WTC11 (cell line): ENCODE measurements around the gene ALK.

Experiments used
- CBFB ChIP-seq: sonication (generic); formaldehyde crosslinking; IDR thresholded peaks from 2 replicates; pipeline ENCODE4 v1.8.1; 2022; ENCODE audit warnings: mild to moderate bottlenecking, low read depth, missing genetic modification reagents
- CREB1 ChIP-seq: sonication (generic); formaldehyde crosslinking; IDR thresholded peaks from 2 replicates; pipeline ENCODE4 v1.8.0; 2023; ENCODE audit warnings: mild to moderate bottlenecking, missing genetic modification reagents
- FOXJ3 ChIP-seq: sonication (generic); formaldehyde crosslinking; IDR thresholded peaks from 2 replicates; pipeline ENCODE4 v1.9.0; 2021; ENCODE audit warnings: missing genetic modification reagents, mild to moderate bottlenecking, borderline replicate concordance
- KAT7 ChIP-seq: sonication (generic); formaldehyde crosslinking; IDR thresholded peaks from 2 replicates; pipeline ENCODE4 v1.8.1; 2023; ENCODE audit warnings: missing genetic modification reagents, mild to moderate bottlenecking, borderline replicate concordance
- SOX15 ChIP-seq: fragments of 250-450 bp; sonication (Bioruptor Pico); IDR thresholded peaks from 2 replicates; pipeline ENCODE4 v1.9.0; 2021; ENCODE audit warnings: mild to moderate bottlenecking
- SP1 ChIP-seq: sonication (generic); formaldehyde crosslinking; conservative IDR thresholded peaks from 2 replicates; pipeline ENCODE4 v1.8.1; 2022; ENCODE audit warnings: missing genetic modification reagents
- ZNF263 ChIP-seq: sonication (generic); formaldehyde crosslinking; IDR thresholded peaks from 2 replicates; pipeline ENCODE4 v1.8.1; 2022; ENCODE audit warnings: low read depth, mild to moderate bottlenecking, moderate library complexity, missing genetic modification reagents
- ZNF317 ChIP-seq: sonication (generic); formaldehyde crosslinking; IDR thresholded peaks from 2 replicates; pipeline ENCODE4 v1.8.1; 2023; ENCODE audit warnings: low read depth, mild to moderate bottlenecking, moderate library complexity, missing genetic modification reagents, borderline replicate concordance
- TF ChIP-seq, protein P1 (sequence below): fragments of 200-600 bp; IDR thresholded peaks from 2 replicates; pipeline ENCODE4 v1.8.0; 2022; ENCODE audit warnings: antibody characterized with exemption

DNA sequence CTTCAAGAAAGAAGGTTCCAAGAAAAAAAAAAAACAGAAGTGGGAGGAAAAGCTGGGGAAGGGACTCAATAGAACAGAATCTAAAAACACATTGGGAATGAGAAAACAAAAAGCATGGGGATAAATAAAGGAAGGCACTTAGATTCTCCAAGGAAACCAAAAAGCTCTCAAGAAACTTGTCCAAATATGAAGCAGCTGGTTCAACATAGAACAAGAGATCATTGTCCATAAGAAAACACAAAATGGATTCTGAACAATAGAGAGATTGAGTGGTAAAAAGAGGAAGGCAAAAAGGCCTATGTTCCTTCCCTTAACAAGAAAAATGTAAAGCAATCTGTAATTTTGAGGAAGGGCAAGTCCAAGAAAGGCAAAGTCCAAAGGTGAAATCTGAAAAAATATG is 32.9 kb upstream of the ALK start:
- TF ChIP-seq SOX15 (CRISPR knock-in tag) (no peak), ZNF263 (CRISPR knock-in tag) (no peak), CBFB (CRISPR knock-in tag) (no peak), ZNF317 (CRISPR knock-in tag) (no peak), FOXJ3 (CRISPR knock-in tag) (no peak), KAT7 (CRISPR knock-in tag) (no peak), SP1 (CRISPR knock-in tag) (no peak), CREB1 (no peak)
- TF ChIP-seq, protein P1, sequence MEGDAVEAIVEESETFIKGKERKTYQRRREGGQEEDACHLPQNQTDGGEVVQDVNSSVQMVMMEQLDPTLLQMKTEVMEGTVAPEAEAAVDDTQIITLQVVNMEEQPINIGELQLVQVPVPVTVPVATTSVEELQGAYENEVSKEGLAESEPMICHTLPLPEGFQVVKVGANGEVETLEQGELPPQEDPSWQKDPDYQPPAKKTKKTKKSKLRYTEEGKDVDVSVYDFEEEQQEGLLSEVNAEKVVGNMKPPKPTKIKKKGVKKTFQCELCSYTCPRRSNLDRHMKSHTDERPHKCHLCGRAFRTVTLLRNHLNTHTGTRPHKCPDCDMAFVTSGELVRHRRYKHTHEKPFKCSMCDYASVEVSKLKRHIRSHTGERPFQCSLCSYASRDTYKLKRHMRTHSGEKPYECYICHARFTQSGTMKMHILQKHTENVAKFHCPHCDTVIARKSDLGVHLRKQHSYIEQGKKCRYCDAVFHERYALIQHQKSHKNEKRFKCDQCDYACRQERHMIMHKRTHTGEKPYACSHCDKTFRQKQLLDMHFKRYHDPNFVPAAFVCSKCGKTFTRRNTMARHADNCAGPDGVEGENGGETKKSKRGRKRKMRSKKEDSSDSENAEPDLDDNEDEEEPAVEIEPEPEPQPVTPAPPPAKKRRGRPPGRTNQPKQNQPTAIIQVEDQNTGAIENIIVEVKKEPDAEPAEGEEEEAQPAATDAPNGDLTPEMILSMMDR = no peak
